HG02884 (cell line): ENCODE data around the gene BTBD9.

Experiments used
- ATAC-seq: cut with Tn5 transposase; IDR thresholded peaks from one replicate; pipeline ENCODE4 v1.9.1; 2021; ENCODE audit warnings: mild to moderate bottlenecking, moderate library complexity; ENCODE audit not compliant: unreplicated experiment

The BTBD9 gene

DNA sequence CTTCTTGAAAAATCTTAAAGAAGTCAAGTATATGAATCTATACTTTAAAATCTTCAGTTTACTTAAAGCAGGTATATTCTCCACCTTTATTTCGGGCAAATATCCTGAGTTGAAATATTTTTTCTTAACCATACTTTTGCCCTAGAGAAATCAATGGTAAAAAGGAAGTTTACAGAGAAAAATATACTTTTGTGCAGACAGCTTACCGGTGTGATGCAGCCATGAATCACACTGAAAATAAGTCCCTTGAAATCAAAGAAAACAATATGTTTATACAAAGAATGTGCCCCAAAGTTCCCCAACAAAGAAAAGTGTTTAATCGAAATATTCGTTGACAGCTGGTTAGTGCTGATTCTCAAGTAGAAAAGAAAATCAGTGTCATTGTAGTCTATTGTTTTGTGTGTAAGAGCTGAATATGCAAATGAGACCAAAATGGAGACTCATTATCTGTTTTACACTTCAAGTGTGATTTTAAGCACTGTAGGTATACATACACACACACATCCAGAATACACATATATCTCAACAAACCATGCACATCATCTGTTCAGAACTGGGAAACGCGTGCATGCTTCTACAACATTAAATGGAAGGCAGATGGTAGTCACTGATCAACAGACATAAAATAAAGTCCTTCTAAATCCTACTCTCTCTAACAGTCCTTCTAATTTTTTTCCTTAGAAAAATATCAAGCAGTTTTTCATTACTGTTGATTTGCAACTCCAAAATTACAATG, 73.3 kb downstream of the BTBD9 start:
- no peak for ATAC-seq

GRCh38 chr6:38564301-38564700, 75.4 kb downstream of the BTBD9 start:
- ATAC-seq = no peak

DNA sequence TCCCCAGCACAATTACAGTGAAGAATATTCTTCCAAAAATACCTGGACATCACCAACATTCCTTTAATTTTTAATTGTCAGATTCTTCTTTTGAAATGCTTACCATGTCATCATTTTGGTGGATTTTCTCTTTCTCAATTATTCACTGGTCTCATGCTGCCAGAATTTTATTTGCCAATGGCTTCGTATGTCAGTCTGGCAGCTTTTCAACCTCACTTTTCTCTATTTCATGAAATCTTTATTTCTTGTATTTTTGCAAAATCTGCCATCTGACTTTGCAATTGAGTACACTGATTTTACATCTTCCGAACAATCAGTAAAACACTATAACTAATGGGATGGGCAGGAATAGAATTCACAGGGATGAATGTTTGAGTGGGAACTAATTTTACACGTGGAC, 84.1 kb downstream of the BTBD9 start:
- no peak for ATAC-seq

- no peak for ATAC-seq
Measured at GRCh38 chr6:38554700-38555413, 84.9 kb downstream of the BTBD9 start.

DNA sequence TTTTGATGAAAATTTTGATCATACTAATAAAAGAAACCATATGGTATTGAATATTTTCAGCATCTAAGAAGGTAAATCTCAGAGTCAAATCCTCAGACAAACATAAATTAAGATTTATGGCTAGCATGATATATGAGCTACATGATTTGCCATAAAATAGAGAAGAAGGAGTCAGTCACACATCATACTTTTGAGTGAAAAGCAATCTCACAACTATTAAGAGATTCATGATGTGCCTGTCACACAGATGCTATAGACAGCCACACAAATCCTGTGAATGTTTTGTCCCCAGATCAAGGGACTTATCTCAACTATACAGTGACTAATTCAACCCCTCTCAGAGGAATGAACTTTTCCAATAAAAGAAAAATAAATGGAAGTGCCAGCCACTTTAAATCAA, 85.7 kb downstream of the BTBD9 start:
- no peak for ATAC-seq

GRCh38 chr6:38552121-38552520, 87.6 kb downstream of the BTBD9 start:
- peak; percentile 91 for ATAC-seq

DNA sequence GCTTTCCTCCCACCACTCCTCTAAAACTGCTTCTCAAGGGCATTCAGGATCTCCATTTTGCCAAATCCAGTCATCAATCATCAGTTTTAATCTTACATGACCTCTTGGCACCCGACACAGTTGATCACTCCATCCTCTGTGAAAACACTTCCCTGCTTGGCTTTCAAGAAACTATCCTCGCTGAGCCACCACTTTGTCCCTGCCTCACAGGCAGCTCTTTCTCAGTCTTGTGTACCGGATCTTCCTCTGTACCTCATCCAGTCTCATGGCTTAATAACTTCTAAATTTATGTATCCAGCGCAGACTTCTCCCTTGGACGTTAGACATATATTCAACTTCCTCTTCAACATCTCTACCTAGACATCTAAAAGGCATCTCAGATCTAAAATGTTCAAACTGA, 89.9 kb downstream of the BTBD9 start:
- no peak for ATAC-seq

- ATAC-seq = no peak
Measured at GRCh38 chr6:38549180-38549579, 90.5 kb downstream of the BTBD9 start.

DNA sequence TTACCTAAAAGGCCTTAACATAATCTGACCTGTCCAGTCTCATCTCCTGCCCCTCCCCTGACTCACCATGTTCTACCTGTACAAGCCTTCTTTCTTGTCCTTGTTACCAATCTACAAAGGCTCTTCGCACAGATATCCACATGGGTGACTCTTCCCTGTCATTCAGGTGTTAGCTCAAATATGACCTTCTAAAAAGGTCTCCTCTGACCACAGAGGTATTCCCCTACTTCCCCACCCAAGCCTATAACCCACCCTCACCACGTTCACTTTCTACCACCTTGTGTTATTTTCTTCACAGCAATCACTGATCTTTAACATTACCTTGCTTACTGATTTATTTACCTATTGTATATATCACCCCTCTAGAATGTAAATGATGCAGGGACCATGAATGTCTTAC, 96.7 kb downstream of the BTBD9 start:
- ATAC-seq = no peak

- ATAC-seq = no peak
Measured at GRCh38 chr6:38542031-38542430, 97.7 kb downstream of the BTBD9 start.

DNA sequence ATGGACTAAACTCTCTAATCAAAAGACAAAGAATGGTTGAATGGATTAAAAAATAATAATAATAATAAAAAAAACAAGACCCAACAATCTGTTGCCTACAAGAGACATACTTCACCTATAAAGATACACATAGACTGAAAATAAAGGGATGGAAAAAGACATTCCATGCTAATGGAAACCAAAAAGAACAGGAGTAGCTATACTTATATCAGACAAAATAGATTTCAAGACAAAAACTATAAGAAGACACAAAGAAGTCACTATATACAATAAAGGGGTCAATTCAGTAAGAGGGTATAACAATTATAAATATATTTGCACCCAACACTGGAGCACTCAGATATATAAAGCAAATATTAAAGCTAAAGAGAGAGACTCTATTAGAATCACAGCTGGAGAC, 106.7 kb downstream of the BTBD9 start:
- no peak for ATAC-seq

GRCh38 chr6:38531134-38531533, 108.6 kb downstream of the BTBD9 start:
- no peak for ATAC-seq

- ATAC-seq = no peak
Measured at GRCh38 chr6:38528196-38528965, 111.3 kb downstream of the BTBD9 start.

DNA sequence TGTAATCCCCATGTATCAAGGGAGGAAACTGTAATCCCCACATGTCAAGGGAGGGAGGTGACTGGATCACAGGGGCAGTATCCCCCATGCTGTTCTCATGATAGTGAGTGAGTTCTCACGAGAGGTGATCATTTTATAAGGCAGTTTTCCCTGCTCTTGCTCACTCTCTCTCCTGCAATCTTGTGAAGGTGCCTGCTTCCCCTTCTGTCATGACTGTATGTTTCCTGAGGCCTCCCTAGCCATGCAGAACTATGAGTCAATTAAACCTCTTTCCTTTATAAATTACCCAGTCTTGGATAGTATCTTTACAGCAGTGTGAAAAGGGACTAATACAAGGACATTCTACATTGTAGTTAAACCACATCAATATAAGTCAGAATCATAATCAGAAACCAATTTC, 112.4 kb downstream of the BTBD9 start:
- ATAC-seq = no peak

DNA sequence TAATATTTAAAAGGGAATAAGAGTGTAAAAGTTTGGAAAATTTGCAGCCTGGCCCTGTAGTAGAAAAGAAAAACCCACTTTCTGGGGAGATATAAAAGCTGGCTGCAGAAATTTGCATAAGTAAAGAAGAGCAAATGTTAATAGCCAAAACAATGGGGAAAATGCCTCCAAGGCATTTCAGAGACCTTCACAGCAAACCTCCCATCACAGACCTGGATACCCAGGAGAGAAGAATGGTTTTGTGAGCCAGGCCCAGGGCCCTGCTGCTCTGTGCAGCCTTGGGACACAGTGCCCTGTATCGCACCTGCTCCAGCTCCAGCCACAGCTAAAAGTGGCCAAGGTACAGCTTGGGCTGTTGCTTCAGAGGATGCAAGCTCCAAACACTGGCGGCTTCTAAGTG, 113.8 kb downstream of the BTBD9 start:
- no peak for ATAC-seq

GRCh38 chr6:38524436-38525145, 115.1 kb downstream of the BTBD9 start:
- no peak for ATAC-seq

- ATAC-seq = no peak
Measured at GRCh38 chr6:38522322-38522721, 117.4 kb downstream of the BTBD9 start.

GRCh38 chr6:38518511-38519304, 121.0 kb downstream of the BTBD9 start:
- no peak for ATAC-seq

DNA sequence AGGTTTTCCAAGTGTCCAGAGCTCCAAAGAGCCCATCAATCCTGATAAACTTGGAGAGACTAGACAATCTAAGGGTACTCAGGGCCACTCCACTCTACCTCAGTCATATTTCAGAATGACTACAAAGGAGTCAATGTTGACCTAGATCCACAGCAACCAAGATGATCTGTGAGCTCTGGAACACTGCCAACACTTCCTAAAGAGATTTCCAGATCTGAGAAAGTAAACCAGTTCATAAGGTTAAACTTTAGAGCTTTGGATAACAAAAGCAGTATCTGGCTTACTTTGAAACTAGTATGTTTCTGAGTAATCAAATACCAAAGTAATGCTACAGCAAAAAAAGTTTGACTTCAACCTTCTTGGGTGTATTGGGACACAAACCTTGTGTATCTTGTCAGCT, 122.7 kb downstream of the BTBD9 start:
- ATAC-seq = no peak

DNA sequence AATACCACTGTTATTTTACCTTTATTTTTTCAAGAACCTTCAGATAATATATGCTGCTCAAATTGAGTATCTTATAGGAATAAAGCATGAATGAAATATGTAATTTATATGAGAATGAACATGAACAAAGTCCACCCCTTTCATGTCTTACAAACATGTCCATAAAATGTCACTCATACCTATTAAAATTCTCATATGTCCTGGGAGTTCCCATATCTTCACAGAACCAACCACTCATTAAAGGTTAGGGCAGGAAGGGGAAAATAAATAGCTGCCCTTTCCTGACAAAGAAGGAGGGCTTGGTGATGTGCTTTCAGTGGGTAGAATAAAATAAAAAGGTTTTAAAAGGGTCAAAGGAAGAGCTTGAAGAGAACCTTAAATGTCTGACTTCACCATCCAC, 125.3 kb downstream of the BTBD9 start:
- no peak for ATAC-seq
